Skeletal muscle satellite cell (primary cell): Measurements from ENCODE around the gene PTPRO.

Experiments used
- H3K27me3 ChIP-seq: 2 replicates; pipeline ENCODE4 v1.7.0; 2013; ENCODE audit warnings: low read length; ENCODE audit not compliant: control insufficient read depth, insufficient read depth
- H3K36me3 ChIP-seq: 2 replicates; pipeline ENCODE4 v1.7.0; 2013; ENCODE audit warnings: mild to moderate bottlenecking, control low read depth, low read length; ENCODE audit not compliant: insufficient read depth
- H3K4me1 ChIP-seq: 2 replicates; pipeline ENCODE4 v1.7.0; 2013; ENCODE audit warnings: low read length; ENCODE audit not compliant: control insufficient read depth, insufficient read depth
- H3K4me2 ChIP-seq: 2 replicates; pipeline ENCODE4 v1.7.0; 2013; ENCODE audit warnings: mild to moderate bottlenecking, low read length
- H3K4me3 ChIP-seq: 2 replicates; pipeline ENCODE4 v1.7.0; 2013; ENCODE audit warnings: low read length
- H3K9ac ChIP-seq: 2 replicates; pipeline ENCODE4 v1.7.0; 2013; ENCODE audit warnings: mild to moderate bottlenecking, low read depth, low read length, moderate library complexity
- H3K9me3 ChIP-seq: replicated peaks from 2 replicates; pipeline ENCODE4 v1.7.0; 2013; ENCODE audit warnings: mild to moderate bottlenecking, control low read depth, low read length

PTPRO gene

DNA sequence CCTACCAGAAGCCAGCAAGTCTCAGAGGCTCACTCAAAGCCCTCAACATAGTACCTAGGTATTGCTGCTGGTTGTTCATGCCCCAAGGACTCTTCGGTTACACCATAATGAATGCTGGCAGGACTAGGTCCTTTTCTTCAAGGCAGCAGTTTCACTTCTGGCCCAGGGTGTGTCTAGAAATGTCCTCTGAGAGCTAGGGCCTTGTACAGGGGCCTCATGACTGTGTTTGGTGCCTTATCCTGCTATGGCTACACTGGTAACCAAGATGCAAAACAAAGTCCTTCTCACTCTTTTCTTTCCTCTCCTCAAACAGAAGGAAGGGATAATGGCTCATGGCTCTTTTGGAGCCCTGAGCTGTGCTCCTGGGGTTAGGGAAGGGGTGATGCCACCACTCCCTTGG, 15.2 kb upstream of the PTPRO start:
- Histone ChIP-seq H3K9me3 (no peaks in the 10 kb centered on the region), H3K4me2 (no peak overlapping the region), H3K36me3 (no peaks in the 10 kb centered on the region), H3K4me1 (no peaks in the 10 kb centered on the region), H3K27me3 (no peaks in the 10 kb centered on the region), H3K4me3 (no peak overlapping the region), H3K9ac (no peak overlapping the region)

DNA sequence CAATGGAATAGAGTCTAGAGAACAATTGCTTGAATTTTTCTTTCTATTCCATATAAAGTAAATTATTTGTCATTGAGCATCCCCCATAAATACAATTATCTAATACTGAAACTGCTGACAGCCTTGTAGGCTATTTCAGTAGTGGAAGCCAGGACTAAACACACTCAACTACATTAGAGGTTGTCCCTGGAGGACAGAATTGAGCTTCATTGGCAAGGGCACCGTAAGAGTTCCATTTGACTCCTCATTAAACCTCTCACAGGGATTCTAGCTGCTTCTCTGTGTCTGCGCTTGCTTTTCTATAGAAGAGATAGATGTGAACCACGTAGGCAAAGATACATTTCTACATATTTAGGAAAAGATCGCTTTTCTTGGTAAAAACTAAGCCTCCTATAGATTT, 3.5 kb upstream of the PTPRO start:
- no peak overlapping the region for H3K4me3 ChIP-seq
- H3K4me1 ChIP-seq, result peaks cover 4% of the 10 kb centered on the region
- H3K36me3 ChIP-seq, result no peaks in the 10 kb centered on the region
- H3K9ac ChIP-seq, result no peak overlapping the region
- no peaks in the 10 kb centered on the region for H3K9me3 ChIP-seq
- H3K27me3 ChIP-seq, result peaks cover 7% of the 10 kb centered on the region
- H3K4me2 ChIP-seq, result no peak overlapping the region

DNA sequence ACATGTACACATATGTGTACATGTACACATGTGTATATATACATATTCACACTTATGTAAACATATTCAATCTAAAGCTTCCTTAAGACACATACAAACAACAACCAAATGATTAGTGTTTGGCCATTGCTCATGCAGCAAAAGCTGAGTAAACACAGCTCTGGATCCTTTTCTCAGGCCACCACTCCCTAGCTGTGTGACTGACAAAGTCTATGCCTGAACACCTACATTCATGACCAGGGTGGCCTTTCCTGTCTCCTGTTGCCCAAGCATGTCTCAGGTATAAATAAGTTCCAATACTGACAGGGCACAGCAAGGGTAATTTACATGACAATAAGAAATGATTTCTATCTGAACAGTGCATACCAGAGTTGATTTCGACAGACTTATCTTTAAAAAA, 1.4 kb upstream of the PTPRO start:
- peaks cover 7% of the 10 kb centered on the region for H3K27me3 ChIP-seq
- H3K4me1 ChIP-seq, result peaks cover 4% of the 10 kb centered on the region
- no peak overlapping the region for H3K9ac ChIP-seq
- no peak overlapping the region for H3K4me2 ChIP-seq
- H3K4me3 ChIP-seq, result no peak overlapping the region
- H3K36me3 ChIP-seq, result no peaks in the 10 kb centered on the region
- no peaks in the 10 kb centered on the region for H3K9me3 ChIP-seq

DNA sequence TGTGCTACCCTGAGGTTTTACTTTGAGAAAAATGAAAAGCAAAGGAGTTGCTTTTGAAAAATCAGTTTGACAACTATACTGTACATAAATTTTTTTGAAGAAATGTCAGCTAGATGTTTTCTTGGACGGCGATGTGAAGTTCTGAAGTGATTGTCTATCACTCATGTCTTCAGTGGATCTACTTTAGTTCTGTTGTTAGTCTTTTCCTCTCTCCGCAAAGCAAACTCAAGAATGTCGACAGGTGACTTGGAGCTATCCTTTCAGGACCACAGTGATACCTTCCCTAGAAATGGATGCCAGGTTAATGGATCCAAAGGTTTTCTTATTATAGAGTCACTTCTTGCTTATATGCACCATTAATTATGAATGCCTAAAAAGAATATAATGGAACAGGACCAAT, 1.2 kb downstream of the PTPRO start:
- H3K27me3 ChIP-seq, result no peaks in the 10 kb centered on the region
- peak overlapping the region; percentile 96 for H3K4me2 ChIP-seq
- H3K36me3 ChIP-seq, result no peaks in the 10 kb centered on the region
- no peak overlapping the region for H3K9ac ChIP-seq
- peaks cover 4% of the 10 kb centered on the region for H3K4me1 ChIP-seq
- H3K4me3 ChIP-seq, result peak overlapping the region; percentile 81
- no peaks in the 10 kb centered on the region for H3K9me3 ChIP-seq

DNA sequence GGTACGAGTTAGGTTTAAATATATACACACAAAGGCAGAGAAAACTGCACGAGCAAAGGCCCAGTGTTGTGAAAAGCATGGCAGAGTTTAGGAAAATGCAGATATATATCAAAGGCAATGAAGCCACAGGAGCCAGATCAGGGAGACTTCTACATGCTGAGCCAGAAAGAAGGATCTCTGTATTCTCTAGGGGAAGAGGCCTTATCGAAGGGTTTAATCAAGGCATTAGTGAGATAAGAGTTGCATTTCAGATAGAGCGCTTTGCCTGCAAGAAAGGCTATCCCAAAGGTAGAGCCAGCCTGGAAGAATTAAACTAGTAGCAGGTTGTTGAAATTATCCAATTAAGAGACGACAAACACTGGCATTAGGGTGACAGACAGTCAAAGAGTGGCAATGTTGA, 7.6 kb downstream of the PTPRO start:
- Histone ChIP-seq H3K27me3 (no peaks in the 10 kb centered on the region), H3K4me2 (no peak overlapping the region)

DNA sequence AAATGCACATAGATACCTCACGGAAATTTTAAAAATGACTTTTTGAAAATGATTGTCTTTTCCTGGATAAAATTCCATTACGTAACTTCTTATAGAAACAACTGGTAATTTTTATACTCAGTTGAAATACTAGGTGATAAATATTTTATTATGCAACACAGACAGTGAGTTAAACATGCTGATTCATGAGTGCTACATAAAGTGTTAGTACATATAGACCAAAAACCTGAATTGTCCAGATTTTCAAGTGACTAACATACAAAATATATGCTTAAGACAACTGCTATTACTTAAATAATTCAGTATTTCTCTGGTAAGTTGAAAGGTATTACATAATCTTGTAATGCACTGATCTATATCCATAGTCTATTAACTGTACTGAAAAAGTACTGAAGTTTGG, 11.9 kb downstream of the PTPRO start:
- Histone ChIP-seq H3K27me3 (no peaks in the 10 kb centered on the region), H3K36me3 (no peaks in the 10 kb centered on the region), H3K9me3 (no peaks in the 10 kb centered on the region), H3K4me1 (peaks cover 26% of the 10 kb centered on the region), H3K4me3 (no peak overlapping the region), H3K9ac (no peak overlapping the region), H3K4me2 (no peak overlapping the region)

More for the DNA sequence above, 7.6 kb downstream of the PTPRO start:
- no peaks in the 10 kb centered on the region for H3K9me3 ChIP-seq
- no peak overlapping the region for H3K9ac ChIP-seq
- no peaks in the 10 kb centered on the region for H3K36me3 ChIP-seq
- H3K4me1 ChIP-seq, result peaks cover 6% of the 10 kb centered on the region
- H3K4me3 ChIP-seq, result no peak overlapping the region

DNA sequence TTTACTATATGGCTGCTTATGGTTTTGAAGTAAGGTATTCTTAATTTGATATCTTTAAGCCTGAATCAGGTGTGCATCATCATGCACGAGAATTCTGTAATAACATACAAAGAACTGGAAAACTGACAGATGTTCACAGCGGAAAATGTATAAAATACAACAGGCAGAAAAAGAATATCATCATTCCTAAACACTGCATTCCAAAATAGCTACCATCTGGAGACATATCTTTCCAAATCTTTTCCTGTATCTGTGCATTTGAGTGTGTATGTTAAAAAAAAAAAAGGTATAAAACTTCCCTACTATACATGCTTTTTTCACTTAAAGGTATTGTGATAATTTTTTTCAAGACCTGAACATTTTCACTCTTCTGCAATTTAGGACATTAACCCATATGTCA, 13.7 kb downstream of the PTPRO start:
- H3K4me2 ChIP-seq, result no peak overlapping the region
- H3K27me3 ChIP-seq, result no peaks in the 10 kb centered on the region
- H3K36me3 ChIP-seq, result no peaks in the 10 kb centered on the region
- H3K9me3 ChIP-seq, result no peaks in the 10 kb centered on the region
- H3K4me3 ChIP-seq, result no peak overlapping the region
- H3K4me1 ChIP-seq, result peaks cover 26% of the 10 kb centered on the region
- no peak overlapping the region for H3K9ac ChIP-seq

DNA sequence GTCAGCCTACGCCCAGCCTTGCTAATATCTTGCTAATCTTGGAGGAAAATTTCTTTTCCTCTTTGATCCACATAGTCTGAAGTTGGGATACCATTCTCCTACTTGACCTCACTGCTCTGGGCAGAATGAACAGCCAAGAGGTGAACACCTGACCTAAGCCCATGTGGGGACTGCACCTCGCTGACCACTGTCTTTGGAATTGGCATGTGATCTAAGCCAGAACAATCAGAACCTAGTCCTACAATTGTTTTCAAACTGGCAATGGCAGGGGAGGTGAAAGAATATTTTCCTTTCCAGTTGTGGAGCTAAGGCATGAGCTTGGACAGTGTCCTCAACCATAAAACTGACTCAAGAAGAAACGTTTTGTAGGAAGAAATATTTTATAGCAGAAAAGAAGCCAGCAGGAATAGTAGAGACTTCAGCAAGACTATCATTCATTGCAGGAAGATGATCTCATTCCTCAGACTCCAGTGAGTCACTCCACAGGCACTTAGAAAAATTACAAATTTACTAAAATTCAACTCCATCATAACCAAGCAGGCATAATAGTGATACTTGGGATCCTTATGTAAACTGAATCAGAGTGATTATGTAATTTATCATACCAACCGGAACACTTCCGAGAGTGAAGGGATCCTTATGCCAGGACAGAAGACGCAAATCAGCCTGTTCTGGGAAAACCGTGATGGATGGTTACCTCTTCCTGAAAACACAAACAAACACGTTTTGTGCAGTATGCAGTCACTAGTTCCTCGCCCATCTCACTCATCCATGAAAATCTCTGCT, 14.7 kb downstream of the PTPRO start:
- peaks cover 26% of the 10 kb centered on the region for H3K4me1 ChIP-seq
- H3K27me3 ChIP-seq, result no peaks in the 10 kb centered on the region
- H3K4me3 ChIP-seq, result peak overlapping the region; percentile 46
- peak overlapping the region; percentile 11 for H3K9ac ChIP-seq
- H3K4me2 ChIP-seq, result peak overlapping the region; percentile 71
- H3K9me3 ChIP-seq, result no peaks in the 10 kb centered on the region
- no peaks in the 10 kb centered on the region for H3K36me3 ChIP-seq

DNA sequence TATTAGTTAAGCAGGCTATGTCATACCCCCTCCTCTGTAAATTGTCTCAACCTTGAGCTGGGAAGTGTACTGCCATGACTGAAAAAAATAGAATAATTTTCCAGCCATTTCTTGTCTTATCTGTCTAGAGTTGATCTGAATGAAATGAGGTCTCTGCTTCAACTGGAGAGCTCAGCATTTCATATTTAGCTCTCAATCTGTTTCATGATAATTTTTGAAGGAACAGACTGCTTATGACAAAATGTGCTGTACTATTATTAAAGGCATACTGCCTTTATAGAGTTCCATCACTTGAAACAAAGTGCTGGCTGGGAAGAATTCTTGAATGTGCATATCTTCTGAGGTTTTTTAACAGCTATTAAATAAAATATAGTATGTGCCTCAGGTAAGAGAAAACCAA, 19.1 kb downstream of the PTPRO start:
- Histone ChIP-seq H3K36me3 (no peaks in the 10 kb centered on the region), H3K4me3 (no peak overlapping the region), H3K4me2 (no peak overlapping the region), H3K9me3 (no peaks in the 10 kb centered on the region), H3K9ac (no peak overlapping the region), H3K4me1 (peaks cover 14% of the 10 kb centered on the region), H3K27me3 (no peaks in the 10 kb centered on the region)

DNA sequence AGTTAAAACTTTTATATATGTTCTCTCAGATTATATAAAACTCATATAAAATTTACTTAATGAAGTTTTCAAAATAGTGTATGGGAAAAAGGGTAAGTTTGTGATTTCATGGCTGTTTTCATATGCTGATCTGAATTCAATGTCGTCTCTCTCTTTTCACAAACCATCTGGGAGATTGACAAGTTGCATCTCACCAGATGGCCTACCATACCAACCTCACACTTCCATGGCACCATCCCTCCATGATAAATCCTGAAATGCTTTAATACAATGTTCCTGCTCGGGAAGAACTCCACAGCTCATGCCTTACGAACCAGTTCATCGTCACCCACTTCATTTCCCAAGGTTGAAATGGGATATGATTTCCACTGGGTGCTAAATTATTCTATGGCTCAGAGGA, 22.3 kb downstream of the PTPRO start:
- H3K4me1 ChIP-seq, result no peaks in the 10 kb centered on the region
- no peaks in the 10 kb centered on the region for H3K27me3 ChIP-seq
- no peaks in the 10 kb centered on the region for H3K9me3 ChIP-seq
- H3K4me3 ChIP-seq, result no peak overlapping the region
- H3K4me2 ChIP-seq, result no peak overlapping the region
- H3K9ac ChIP-seq, result no peak overlapping the region
- H3K36me3 ChIP-seq, result no peaks in the 10 kb centered on the region

DNA sequence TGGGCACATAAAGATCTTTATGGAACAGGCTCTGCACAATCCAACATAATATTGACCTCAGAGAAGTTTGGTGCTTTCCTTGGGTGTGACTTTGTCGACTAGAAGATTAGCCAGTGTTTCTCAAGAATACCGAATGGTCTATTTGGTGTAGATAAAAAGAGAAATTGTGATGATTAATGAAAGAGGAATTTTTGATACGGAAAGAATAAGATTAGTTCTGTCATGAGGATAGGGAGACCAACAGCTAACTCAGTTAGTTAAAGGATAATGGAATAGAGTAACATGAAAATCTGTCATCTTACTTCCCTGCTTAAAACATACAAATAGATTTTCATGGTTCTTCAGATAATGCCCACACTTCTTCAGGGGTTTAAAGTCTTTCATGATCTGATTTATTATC, 24.2 kb downstream of the PTPRO start:
- no peak overlapping the region for H3K4me3 ChIP-seq

DNA sequence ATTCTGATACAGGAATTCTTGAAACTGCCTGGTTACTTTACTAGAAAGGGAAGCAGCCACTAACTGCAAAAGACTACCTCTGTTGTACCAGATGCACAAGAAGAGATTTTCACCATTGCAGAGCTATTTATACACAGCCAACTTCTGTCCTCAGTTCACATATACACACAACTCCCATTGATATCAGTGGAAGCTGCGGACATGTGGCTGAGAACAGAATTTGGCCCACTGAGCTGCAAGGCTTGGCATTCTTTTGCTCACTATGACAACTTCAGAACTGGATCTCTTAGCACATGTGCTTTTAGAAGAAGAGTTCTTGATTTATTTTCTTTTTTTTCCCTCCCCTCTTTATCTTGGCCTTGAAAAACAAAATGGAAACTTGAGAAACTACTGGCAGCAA, 28.3 kb downstream of the PTPRO start:
- H3K4me3 ChIP-seq, result no peak overlapping the region
- H3K27me3 ChIP-seq, result no peaks in the 10 kb centered on the region
- no peak overlapping the region for H3K9ac ChIP-seq
- H3K9me3 ChIP-seq, result no peaks in the 10 kb centered on the region
- no peaks in the 10 kb centered on the region for H3K4me1 ChIP-seq
- H3K36me3 ChIP-seq, result no peaks in the 10 kb centered on the region
- H3K4me2 ChIP-seq, result no peak overlapping the region

More for the DNA sequence above, 24.2 kb downstream of the PTPRO start:
- Histone ChIP-seq H3K27me3 (no peaks in the 10 kb centered on the region), H3K36me3 (no peaks in the 10 kb centered on the region), H3K9ac (no peak overlapping the region), H3K4me1 (no peaks in the 10 kb centered on the region), H3K9me3 (no peaks in the 10 kb centered on the region), H3K4me2 (no peak overlapping the region)
